ENCODE results near the gene MYO9B.
A peak's percentile ranks its signal among the peaks of the same experiment; 100 is the strongest.

The MYO9B gene

DNA sequence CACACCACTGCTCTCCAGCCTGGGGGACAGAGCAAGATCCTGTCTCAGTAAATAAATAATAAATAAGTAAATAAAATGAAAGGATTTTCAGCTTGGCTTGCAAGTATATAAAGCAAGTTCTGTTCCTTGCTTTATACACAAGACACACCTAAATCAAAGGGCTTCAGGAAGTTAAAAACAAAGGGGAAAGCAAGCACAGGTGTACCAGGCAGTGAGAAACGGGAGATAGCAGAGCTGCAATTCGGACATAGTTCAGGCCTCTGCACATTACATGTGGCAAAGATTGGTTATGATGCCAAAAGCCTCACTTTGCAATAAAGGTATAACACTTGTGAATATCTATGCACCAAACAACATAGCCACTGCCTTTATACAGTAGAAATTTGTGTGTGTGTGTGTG is 47.5 kb downstream of the MYO9B start:
- DNase-seq (ENCODE audit: low read depth, low spot score) = no peak
- Histone ChIP-seq H3K4me3 (no peak overlapping the region), H3K9ac (ENCODE audit: insufficient read length) (no peak overlapping the region), H3K36me3 (ENCODE audit: insufficient read depth, low read length) (no peaks in the 10 kb centered on the region), H3K27ac (no peak overlapping the region), H3K9me3 (ENCODE audit: low read depth, low read length) (no peaks in the 10 kb centered on the region)
- TF ChIP-seq POLR2AphosphoS5 (IDR thresholded peaks at IDR 0.05; ENCODE audit: borderline replicate concordance, low read depth, low read length) (no peak), FOXP2 (optimal IDR thresholded peaks at IDR 0.05; ENCODE audit: control extremely low read depth, extremely low read length, insufficient read depth) (no peak), EZH2 (IDR thresholded peaks at IDR 0.05) (no peak)

DNA sequence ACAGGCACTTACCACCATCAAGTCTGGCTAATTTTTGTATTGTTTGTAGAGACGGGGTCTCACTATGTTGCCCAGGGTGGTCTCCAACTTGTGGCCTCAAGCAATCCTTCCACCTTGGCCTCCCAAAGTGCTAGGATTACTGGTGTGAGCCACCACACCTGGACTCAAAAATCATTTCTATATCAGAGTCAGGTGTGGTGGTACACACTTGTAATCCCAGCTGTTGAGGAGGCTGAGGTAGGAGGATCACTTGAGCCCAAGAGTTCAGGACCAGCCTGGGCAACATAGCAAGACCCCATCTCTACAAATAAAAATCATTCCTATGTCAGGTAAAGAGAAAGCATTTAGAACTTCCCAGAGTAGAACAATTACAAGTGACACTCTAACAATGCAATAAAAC is 48.4 kb downstream of the MYO9B start:
- H3K9ac ChIP-seq (ENCODE audit: insufficient read length) = no peak overlapping the region
- DNase-seq (ENCODE audit: low read depth, low spot score) = no peak
- no peak for TF ChIP-seq POLR2AphosphoS5 (IDR thresholded peaks at IDR 0.05; ENCODE audit: borderline replicate concordance, low read depth, low read length)
- TF ChIP-seq EZH2 (IDR thresholded peaks at IDR 0.05) = no peak
- TF ChIP-seq FOXP2 (optimal IDR thresholded peaks at IDR 0.05; ENCODE audit: control extremely low read depth, extremely low read length, insufficient read depth) = no peak
- no peaks in the 10 kb centered on the region for H3K9me3 ChIP-seq (ENCODE audit: low read depth, low read length)
- H3K27ac ChIP-seq = no peak overlapping the region
- no peaks in the 10 kb centered on the region for H3K36me3 ChIP-seq (ENCODE audit: insufficient read depth, low read length)
- H3K4me3 ChIP-seq = no peak overlapping the region

GRCh38 chr19:17125062-17125727 is 49.6 kb downstream of the MYO9B start:
- DNase-seq (ENCODE audit: low read depth, low spot score) = no peak
- Histone ChIP-seq H3K4me3 (no peak overlapping the region), H3K9ac (ENCODE audit: insufficient read length) (no peak overlapping the region), H3K36me3 (ENCODE audit: insufficient read depth, low read length) (no peaks in the 10 kb centered on the region), H3K27ac (0 out of 2 replicates have a peak overlapping the region, but pooled peaks have one; percentile 46), H3K9me3 (ENCODE audit: low read depth, low read length) (no peaks in the 10 kb centered on the region)
- no peak for TF ChIP-seq EZH2 (IDR thresholded peaks at IDR 0.05)
- TF ChIP-seq FOXP2 (optimal IDR thresholded peaks at IDR 0.05; ENCODE audit: control extremely low read depth, extremely low read length, insufficient read depth) = no peak
- TF ChIP-seq POLR2AphosphoS5 (IDR thresholded peaks at IDR 0.05; ENCODE audit: borderline replicate concordance, low read depth, low read length) = no peak

GRCh38 chr19:17125728-17126677 is 50.4 kb downstream of the MYO9B start:
- H3K9ac ChIP-seq (ENCODE audit: insufficient read length) = no peak overlapping the region
- H3K4me3 ChIP-seq = no peak overlapping the region
- DNase-seq (ENCODE audit: low read depth, low spot score) = no peak
- no peak overlapping the region for H3K27ac ChIP-seq
- no peaks in the 10 kb centered on the region for H3K9me3 ChIP-seq (ENCODE audit: low read depth, low read length)
- TF ChIP-seq EZH2 (IDR thresholded peaks at IDR 0.05) (no peak), FOXP2 (optimal IDR thresholded peaks at IDR 0.05; ENCODE audit: control extremely low read depth, extremely low read length, insufficient read depth) (no peak), POLR2AphosphoS5 (IDR thresholded peaks at IDR 0.05; ENCODE audit: borderline replicate concordance, low read depth, low read length) (no peak)
- H3K36me3 ChIP-seq (ENCODE audit: insufficient read depth, low read length) = no peaks in the 10 kb centered on the region

GRCh38 chr19:17127671-17128070 is 52.1 kb downstream of the MYO9B start:
- H3K36me3 ChIP-seq (ENCODE audit: insufficient read depth, low read length) = no peaks in the 10 kb centered on the region

DNA sequence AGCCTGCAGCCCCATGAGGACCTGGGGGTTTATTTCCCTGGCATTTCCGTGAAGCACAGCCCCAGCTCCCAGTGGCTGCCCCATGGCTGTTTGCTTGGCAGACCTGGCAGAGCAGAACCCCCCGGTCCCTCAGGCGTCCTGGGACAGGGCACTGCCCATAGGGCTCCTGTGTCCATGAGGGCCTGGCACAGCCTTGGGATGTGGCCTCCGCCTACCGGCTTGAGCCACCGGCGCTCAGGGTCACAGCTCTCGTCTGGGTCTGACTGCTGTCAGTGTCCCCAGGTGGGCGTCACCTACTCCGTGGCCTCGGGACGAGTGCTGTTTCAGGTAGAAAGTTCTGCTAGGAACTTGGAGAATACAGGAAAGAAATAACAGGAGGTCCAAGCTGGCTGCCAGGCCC is 52.8 kb downstream of the MYO9B start:
- TF ChIP-seq POLR2AphosphoS5 (IDR thresholded peaks at IDR 0.05; ENCODE audit: borderline replicate concordance, low read depth, low read length) (no peak), FOXP2 (optimal IDR thresholded peaks at IDR 0.05; ENCODE audit: control extremely low read depth, extremely low read length, insufficient read depth) (no peak), EZH2 (IDR thresholded peaks at IDR 0.05) (no peak)
- no peak for DNase-seq (ENCODE audit: low read depth, low spot score)
- no peak overlapping the region for H3K4me3 ChIP-seq
- no peak overlapping the region for H3K27ac ChIP-seq
- no peak overlapping the region for H3K9ac ChIP-seq (ENCODE audit: insufficient read length)
- no peaks in the 10 kb centered on the region for H3K36me3 ChIP-seq (ENCODE audit: insufficient read depth, low read length)
- no peaks in the 10 kb centered on the region for H3K9me3 ChIP-seq (ENCODE audit: low read depth, low read length)

More at GRCh38 chr19:17127671-17128070, 52.1 kb downstream of the MYO9B start:
- no peak for TF ChIP-seq POLR2AphosphoS5 (IDR thresholded peaks at IDR 0.05; ENCODE audit: borderline replicate concordance, low read depth, low read length)
- TF ChIP-seq FOXP2 (optimal IDR thresholded peaks at IDR 0.05; ENCODE audit: control extremely low read depth, extremely low read length, insufficient read depth) = no peak
- no peak for TF ChIP-seq EZH2 (IDR thresholded peaks at IDR 0.05)
- H3K27ac ChIP-seq = no peak overlapping the region
- H3K4me3 ChIP-seq = no peak overlapping the region
- H3K9ac ChIP-seq (ENCODE audit: insufficient read length) = no peak overlapping the region
- H3K9me3 ChIP-seq (ENCODE audit: low read depth, low read length) = no peaks in the 10 kb centered on the region
- no peak for DNase-seq (ENCODE audit: low read depth, low spot score)

- Histone ChIP-seq H3K9me3 (ENCODE audit: low read depth, low read length) (no peaks in the 10 kb centered on the region), H3K36me3 (ENCODE audit: insufficient read depth, low read length) (no peaks in the 10 kb centered on the region), H3K27ac (no peak overlapping the region), H3K4me3 (no peak overlapping the region), H3K9ac (ENCODE audit: insufficient read length) (no peak overlapping the region)
- DNase-seq (ENCODE audit: low read depth, low spot score) = no peak
- TF ChIP-seq FOXP2 (optimal IDR thresholded peaks at IDR 0.05; ENCODE audit: control extremely low read depth, extremely low read length, insufficient read depth) = no peak
- no peak for TF ChIP-seq POLR2AphosphoS5 (IDR thresholded peaks at IDR 0.05; ENCODE audit: borderline replicate concordance, low read depth, low read length)
- no peak for TF ChIP-seq EZH2 (IDR thresholded peaks at IDR 0.05)
Observed at GRCh38 chr19:17128820-17129219, 53.2 kb downstream of the MYO9B start.

DNA sequence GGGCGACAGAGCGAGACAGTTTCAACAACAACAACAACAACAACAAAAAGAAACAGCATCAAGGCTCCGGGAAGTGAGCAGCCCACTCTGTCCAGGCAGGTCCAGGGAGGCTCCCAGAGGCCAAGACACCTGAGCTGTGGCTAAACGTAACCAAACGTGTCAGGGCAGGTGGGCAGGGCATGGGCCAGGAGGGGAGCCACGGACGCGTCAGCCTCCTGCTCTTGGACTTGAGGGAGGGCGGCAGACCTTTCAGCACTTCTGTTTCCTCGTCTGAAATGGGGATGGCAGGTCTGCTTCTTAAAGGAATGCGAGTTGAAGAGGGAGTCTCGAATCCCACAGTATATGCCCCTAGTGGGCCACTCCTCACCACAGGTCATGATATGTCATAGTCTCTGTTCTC is 53.8 kb downstream of the MYO9B start:
- H3K9ac ChIP-seq (ENCODE audit: insufficient read length) = no peak overlapping the region
- H3K9me3 ChIP-seq (ENCODE audit: low read depth, low read length) = no peaks in the 10 kb centered on the region
- TF ChIP-seq POLR2AphosphoS5 (IDR thresholded peaks at IDR 0.05; ENCODE audit: borderline replicate concordance, low read depth, low read length) = no peak
- no peak for TF ChIP-seq EZH2 (IDR thresholded peaks at IDR 0.05)
- no peak overlapping the region for H3K27ac ChIP-seq
- no peak for DNase-seq (ENCODE audit: low read depth, low spot score)
- no peak overlapping the region for H3K4me3 ChIP-seq
- no peaks in the 10 kb centered on the region for H3K36me3 ChIP-seq (ENCODE audit: insufficient read depth, low read length)
